ENCODE data around the gene ABCA2. TPM values are rescaled to one million over a fixed set of nuclear protein-coding genes. Genes with fewer than 3 reads are reported as not detected.

ABCA2 gene
- polyA plus RNA-seq, 1 donor (not counting 4 experiments of a cell fraction or from before 2014, with no cell fraction given): 1.3 TPM

DNA sequence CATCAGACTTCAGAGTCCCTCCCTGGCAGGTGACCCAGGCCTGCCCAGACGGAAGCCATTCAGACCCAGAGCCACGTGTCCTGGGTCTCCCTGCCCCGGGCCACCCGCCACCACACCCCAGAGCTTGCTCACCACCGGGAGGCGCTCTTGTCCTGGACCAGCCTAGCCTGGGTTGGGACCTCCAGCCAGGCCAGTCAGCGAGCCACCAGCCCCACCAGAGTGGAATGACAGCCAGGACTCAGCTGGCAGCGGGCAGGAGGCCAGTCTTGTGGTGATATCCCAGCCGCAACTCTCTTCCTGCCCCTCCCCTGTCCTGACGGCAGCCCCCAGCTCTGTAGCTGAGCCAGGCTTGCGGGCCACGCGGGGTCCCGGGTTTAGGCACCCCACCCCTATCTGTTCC is 52.4 kb downstream of the ABCA2 start:
- H3K4me3 ChIP-seq (ENCODE audit: control insufficient read depth in 2 of 3, extremely low read depth in 1 of 3, insufficient read depth in 2 of 3, low read depth in 1 of 3, low read length in 3 of 3): no peak overlapping the region
- dilution Hi-C loops (cut with MboI; ENCODE audit: extremely low pct_ligation_motif_present, low sequenced_read_pairs): no loop called here
- H3K36me3 ChIP-seq (ENCODE audit: control insufficient read depth in 2 of 2, extremely low read depth in 1 of 2, insufficient read depth in 2 of 2, low read length in 2 of 2): no peaks in the 10 kb centered on the region
- TF ChIP-seq EZH2 (IDR thresholded peaks at IDR 0.05; ENCODE audit: low read length) (no peak), CTCF (optimal IDR thresholded peaks at IDR 0.05 in 1 of 3, IDR thresholded peaks at IDR 0.05 in 1 of 3, conservative IDR thresholded peaks at IDR 0.05 in 1 of 3; ENCODE audit: extremely low read depth in 1 of 3, insufficient read depth in 2 of 3, low read length in 3 of 3) (peak in 2 of 3 experiments; percentile 25)
- no peaks in the 10 kb centered on the region for H3K27me3 ChIP-seq (ENCODE audit: control insufficient read depth, extremely low read depth, insufficient read depth, low read length)
- H3K9ac ChIP-seq (ENCODE audit: control insufficient read depth, extremely low read depth, insufficient read depth, low read length): no peak overlapping the region
- H3K9me3 ChIP-seq (ENCODE audit: control insufficient read depth, low read depth, low read length): no peaks in the 10 kb centered on the region
- FAIRE-seq (no peak), DNase-seq (ENCODE audit: low read depth, low spot score) (no peak)
- H3K4me2 ChIP-seq (ENCODE audit: control insufficient read depth, extremely low read depth, insufficient read depth, low read depth, low read length): no peak overlapping the region
- no peaks in the 10 kb centered on the region for H3K9me1 ChIP-seq (ENCODE audit: control insufficient read depth, extremely low read depth, insufficient read depth, low read length)
- H4K20me1 ChIP-seq (ENCODE audit: control insufficient read depth, extremely low read depth, insufficient read depth, low read length): no peaks in the 10 kb centered on the region
- peaks cover 8% of the 10 kb centered on the region for H3K4me1 ChIP-seq (ENCODE audit: control insufficient read depth, extremely low read depth, insufficient read depth, low read length)
- H3K79me2 ChIP-seq (ENCODE audit: control insufficient read depth, insufficient read depth, low read length): no peaks in the 10 kb centered on the region
- H2AFZ ChIP-seq (ENCODE audit: control insufficient read depth, low read length): no peak overlapping the region
- no peak overlapping the region for H3K27ac ChIP-seq (ENCODE audit: control insufficient read depth, insufficient read depth, low read length)

- DNase-seq (ENCODE audit: low read depth, low spot score) (no peak), FAIRE-seq (no peak)
- Histone ChIP-seq H3K4me3 (ENCODE audit: control insufficient read depth in 2 of 3, extremely low read depth in 1 of 3, insufficient read depth in 2 of 3, low read depth in 1 of 3, low read length in 3 of 3) (no peak overlapping the region), H3K27ac (ENCODE audit: control insufficient read depth, insufficient read depth, low read length) (no peak overlapping the region), H3K9me3 (ENCODE audit: control insufficient read depth, low read depth, low read length) (no peaks in the 10 kb centered on the region), H3K9ac (ENCODE audit: control insufficient read depth, extremely low read depth, insufficient read depth, low read length) (no peak overlapping the region), H3K9me1 (ENCODE audit: control insufficient read depth, extremely low read depth, insufficient read depth, low read length) (no peaks in the 10 kb centered on the region), H3K79me2 (ENCODE audit: control insufficient read depth, insufficient read depth, low read length) (no peaks in the 10 kb centered on the region), H4K20me1 (ENCODE audit: control insufficient read depth, extremely low read depth, insufficient read depth, low read length) (no peaks in the 10 kb centered on the region), H2AFZ (ENCODE audit: control insufficient read depth, low read length) (peak overlapping the region; percentile 40), H3K4me2 (ENCODE audit: control insufficient read depth, extremely low read depth, insufficient read depth, low read depth, low read length) (peak overlapping the region; percentile 56), H3K36me3 (ENCODE audit: control insufficient read depth in 2 of 2, extremely low read depth in 1 of 2, insufficient read depth in 2 of 2, low read length in 2 of 2) (no peaks in the 10 kb centered on the region), H3K27me3 (ENCODE audit: control insufficient read depth, extremely low read depth, insufficient read depth, low read length) (no peaks in the 10 kb centered on the region), H3K4me1 (ENCODE audit: control insufficient read depth, extremely low read depth, insufficient read depth, low read length) (peaks cover 8% of the 10 kb centered on the region)
- dilution Hi-C loops (cut with MboI; ENCODE audit: extremely low pct_ligation_motif_present, low sequenced_read_pairs): no loop called here
- TF ChIP-seq EZH2 (IDR thresholded peaks at IDR 0.05; ENCODE audit: low read length) (no peak), CTCF (optimal IDR thresholded peaks at IDR 0.05 in 1 of 3, IDR thresholded peaks at IDR 0.05 in 1 of 3, conservative IDR thresholded peaks at IDR 0.05 in 1 of 3; ENCODE audit: extremely low read depth in 1 of 3, insufficient read depth in 2 of 3, low read length in 3 of 3) (no peak)
Measured at GRCh38 chr9:136974817-136975535, 53.1 kb downstream of the ABCA2 start.

Data from keratinocyte (primary cell).